GF-D8 (cell line): Measurements from ENCODE around the gene MFSD11.
"Not testable (repeated sequence)": the region's sequence is repeated elsewhere in the genome, so short reads cannot be mapped to it uniquely, and the experiment has no call there.

Experiments used
- DNase-seq: peaks from one replicate; lab custom pipeline; 2025; lab: John Stamatoyannopoulos, UW

Gene MFSD11

GRCh38 chr17:76797241-76797840 lies 59.4 kb downstream of the MFSD11 start:
- DNase-seq: no peak

DNA sequence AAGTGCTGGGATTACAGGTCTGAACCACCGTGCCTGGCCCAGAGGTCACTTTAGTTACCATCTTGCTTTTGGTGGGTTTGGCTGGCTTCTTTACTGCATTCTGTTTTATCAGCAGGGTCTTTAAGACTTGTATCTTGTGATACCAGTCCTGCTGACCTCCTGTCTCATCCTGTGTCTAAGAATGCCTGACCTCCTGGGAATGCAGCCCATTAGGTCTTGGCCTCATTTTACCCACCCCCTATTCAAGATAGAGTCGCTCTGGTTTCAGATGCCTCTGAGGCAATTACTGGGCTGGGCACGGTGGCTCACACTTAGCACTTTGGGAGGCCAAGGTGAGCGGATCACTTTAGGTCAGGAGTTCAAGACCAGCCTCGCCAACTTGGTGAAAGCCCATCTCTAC lies 63.8 kb downstream of the MFSD11 start:
- DNase-seq: no peak

DNA sequence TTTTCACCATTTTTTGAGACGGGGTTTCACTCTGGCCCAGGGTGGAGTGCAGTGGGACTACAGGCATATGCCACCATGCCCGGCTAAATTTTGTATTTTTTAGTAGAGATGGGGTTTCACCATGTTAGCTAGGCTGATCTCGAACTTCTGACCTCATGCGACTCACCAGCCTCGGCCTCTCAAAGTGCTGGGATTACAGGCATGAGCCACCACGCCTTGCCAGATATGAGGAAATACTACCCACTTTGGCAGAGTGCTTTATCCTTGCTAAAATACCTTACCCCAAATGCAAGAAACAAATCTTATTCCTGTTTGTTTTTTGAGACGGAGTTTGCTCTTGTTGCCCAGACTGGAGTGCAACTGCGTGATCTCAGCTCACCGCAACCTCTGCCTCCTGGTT lies 67.4 kb downstream of the MFSD11 start:
- DNase-seq: no peak

DNA sequence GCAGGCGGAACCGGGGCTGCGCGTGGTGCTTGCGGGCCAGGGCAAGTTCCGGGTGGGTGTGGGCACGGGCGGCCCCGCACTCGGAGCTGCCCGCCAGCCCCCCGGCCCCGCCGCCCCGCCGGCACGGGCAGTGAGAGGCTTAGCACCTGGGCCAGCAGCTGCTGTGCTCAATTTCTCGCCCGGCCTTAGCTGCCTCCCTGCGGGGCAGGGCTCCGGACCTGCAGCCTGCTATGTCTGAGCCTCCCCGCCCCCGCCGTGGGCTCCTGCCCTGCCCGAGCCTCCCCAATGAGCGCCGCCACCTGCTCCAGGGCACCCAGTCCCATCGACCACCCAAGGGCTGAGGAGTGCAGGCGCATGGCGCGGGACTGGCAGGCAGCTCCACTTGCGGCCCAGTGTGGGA lies 68.2 kb downstream of the MFSD11 start:
- not testable (repeated sequence) for DNase-seq

- DNase-seq: not testable (repeated sequence)
These were observed 68.8 kb downstream of the MFSD11 start for GRCh38 chr17:76806767-76807166.

DNA sequence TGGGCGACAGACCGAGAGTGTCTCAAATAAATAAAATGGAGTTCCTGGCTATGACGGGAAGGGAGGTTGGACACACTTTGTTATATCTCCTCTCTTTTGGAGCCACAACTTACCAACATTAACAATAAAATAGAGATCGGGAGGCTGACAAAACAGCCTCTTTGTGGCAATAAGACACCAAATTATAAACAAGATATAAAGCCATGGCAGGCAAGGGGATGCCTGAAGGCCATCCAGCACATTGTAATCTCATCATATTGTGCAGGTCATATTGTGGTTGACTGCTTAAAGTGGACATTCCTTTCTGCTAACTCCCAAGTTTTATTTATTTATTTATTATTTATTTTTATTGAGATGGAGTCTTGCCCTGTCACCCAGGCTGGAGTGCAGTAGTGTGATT lies 70.4 kb downstream of the MFSD11 start:
- DNase-seq: no peak

DNA sequence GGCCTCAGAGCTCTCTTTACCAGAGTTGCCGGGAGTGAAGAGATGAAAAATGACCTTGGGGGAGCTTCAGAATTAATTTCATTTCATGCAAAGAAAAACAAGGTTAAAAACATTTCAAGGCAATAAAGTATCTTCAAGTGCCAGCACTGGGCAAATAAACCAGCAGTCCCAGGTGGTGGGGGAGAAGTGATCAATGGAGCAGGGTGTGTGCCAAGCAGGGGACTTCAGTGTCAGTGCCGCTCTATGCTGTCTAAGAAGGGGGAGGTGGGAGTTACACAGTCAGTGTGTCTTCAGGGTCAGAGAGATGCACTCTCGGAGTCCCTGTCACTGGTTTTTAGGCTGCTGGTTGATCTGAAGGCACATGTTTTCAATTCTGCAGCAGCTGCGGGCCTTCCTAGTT lies 73.0 kb downstream of the MFSD11 start:
- DNase-seq: no peak

DNA sequence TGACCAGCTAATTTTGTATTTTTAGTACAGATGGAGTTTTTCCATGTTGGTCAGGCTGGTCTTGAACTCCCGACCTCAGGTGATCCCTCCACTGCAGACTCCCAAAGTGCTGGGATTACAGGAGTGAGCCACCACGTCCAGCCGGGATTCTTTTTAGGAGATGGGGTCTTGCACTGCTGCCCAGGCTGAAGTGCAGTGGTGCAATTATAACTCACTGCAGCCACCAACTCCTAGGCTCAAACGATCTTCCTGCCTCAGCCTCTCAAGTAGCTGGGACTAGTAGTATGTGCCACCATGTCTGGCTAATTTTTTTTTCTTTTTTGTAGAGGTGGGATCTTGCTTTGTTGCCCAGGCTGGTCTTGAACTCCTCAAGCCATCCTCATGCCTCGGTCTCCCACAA lies 73.9 kb downstream of the MFSD11 start:
- DNase-seq: no peak

DNA sequence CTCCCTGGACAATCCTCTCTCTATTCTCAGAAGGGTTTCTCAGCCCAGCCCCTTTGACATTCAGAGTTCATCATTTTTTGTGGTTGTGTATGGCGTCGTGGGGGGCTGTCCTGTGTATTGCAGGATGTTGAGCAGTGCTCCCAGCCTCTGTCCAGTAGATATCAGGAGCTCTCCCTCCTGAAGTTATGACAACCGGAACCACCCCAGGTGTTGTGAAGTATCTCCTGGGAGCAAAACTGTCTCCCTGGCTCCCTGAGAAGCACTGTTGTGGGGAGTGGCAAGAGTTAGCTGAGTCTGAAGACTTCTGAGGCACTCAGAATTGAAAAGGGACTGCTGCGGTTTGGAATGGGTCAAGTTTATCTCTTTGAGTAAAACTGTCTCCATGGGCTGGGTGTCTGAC lies 74.3 kb downstream of the MFSD11 start:
- DNase-seq: no peak

- no peak for DNase-seq
These were observed 75.0 kb downstream of the MFSD11 start for GRCh38 chr17:76812968-76813367.

GRCh38 chr17:76815907-76816589 lies 78.1 kb downstream of the MFSD11 start:
- DNase-seq: not testable (repeated sequence)

- no peak for DNase-seq
These were observed 78.7 kb downstream of the MFSD11 start for GRCh38 chr17:76816590-76817135.

DNA sequence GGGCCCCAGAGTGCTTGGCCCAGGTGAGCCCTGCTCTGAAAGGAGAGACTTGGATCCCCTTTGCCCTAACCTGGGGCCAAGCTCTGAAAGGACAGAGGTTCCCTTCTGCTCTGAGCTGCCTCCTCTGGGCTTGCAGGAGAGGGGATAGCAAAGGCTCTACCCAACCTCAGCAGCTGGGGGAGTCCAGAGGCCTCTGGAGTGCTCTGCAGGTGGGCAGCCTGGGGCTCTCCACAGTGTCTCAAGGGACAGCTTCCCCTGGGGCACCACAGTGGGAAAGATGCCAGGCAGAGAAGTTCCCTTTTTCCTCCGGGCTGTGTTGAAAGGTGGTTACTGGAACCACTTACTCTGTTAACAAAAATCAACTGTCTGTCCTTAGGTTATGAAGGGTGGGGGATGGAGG lies 82.1 kb downstream of the MFSD11 start:
- DNase-seq: no peak

DNA sequence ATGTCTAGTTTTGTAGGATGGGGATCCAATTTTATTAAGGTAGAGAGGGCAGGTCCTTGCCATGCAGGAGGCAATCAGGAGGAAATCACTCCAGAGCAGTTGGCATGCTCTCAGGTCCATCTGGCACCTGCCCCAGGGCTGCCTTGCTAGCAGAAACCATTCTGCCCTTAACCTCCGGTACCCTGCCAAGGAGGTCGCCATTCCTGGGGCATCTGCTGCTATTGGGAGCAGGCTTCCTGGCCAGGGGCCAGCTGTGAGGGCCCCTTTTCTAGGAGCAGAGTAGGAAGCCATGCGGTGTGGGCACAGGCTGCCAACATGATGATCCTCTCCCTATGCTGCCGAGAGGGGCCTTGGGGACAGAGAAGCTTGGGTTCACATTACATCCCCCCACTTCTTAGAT lies 82.6 kb downstream of the MFSD11 start:
- DNase-seq: no peak

- no peak for DNase-seq
These were observed 84.4 kb downstream of the MFSD11 start for GRCh38 chr17:76822184-76822778.

DNA sequence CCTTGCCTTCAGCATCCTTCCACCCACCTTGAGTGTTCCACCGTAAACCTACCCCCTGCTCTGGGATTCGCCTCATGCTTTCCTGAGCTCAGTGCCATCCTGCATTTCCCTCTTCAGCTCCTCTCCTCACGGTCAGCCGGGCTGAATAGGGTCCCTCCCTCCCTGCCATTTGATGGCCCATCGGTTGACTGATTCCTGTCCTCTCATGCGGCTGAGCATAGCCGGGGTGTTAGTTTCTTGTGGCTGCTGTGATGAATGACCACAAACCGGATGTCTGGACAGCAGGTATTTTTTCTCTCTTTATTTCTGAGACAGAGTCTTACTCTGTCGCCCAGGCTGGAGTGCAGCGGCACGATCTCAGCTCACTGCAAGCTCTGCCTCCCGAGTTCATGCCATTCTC lies 86.2 kb downstream of the MFSD11 start:
- DNase-seq: no peak

DNA sequence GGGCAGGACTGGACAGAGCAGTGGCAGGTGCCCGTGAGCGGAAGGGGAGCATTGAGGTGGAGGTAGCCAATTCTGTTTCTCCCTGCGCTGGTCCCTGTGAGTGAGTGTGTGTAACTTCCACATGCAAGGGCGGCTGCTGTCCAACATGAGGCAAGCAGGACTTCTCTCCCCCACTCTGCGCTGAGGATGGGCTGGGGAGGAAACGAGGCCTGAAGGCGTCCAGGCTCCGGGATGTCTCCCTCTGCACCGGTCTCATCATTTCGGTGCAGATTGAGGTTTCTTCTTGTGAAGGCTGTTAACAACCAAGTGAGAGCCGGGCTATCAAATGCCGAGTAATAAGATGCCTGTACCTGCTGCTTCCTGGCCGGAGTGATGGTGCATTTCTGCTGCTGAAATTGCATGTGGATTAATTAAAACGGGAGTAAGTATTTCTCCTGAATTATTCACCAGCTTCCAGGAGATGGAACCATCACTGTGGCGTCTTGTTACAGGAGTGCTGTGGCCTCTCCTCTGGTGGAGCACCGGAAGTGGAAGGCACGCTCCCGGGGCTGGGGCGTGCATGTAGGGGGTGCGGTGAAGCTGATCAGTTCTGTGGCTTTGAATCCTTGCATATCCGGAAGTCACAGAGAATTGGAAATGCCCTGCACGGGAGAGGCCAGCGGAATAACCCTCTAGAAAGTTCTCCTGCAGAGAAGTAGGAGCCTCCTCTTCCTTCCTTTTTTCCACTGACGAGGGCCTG lies 88.6 kb downstream of the MFSD11 start:
- DNase-seq: no peak

DNA sequence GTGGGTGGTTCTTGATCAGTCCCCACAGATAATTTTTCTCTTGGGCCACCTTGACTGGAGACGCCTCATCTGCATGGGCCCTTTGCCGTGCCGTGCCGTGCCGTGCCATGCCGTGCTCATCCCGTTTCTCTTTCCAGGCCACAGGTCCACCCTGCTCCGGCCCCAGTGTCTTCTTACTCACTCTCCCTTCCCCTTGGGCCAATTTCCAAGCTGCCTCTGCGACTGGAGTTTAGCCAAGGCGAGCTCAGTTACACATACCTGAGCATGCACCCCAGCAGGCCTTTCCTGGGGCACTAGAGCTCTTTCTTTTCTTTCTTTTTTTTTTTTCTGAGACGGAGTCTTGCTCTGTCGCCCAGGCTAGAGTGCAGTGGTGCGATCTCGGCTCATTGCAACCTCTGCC lies 89.8 kb downstream of the MFSD11 start:
- no peak for DNase-seq
